ENCODE results near the gene MDGA2.

The MDGA2 gene

GRCh38 chr14:47471075-47471474 lies 204.3 kb downstream of the MDGA2 start:
- no peak for DNase-seq

DNA sequence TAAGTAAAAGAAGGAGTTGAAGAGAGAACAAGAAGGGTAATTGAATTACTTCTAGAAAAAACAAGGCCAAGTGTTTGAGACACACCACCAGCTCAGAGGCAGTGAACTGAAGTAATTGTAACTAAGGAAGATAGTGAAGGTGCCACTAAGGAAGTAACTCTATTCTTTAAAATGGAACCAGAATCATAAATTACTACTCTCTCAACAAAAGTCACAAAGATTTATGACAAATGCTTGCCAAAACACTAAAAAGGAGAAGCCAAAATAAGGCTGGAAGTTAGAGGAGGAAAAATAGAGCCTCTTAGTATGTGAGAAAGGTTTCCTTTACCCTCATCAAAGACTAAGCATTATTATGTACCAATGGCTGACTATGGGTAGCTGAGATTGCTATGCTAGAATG lies 208.5 kb downstream of the MDGA2 start:
- DNase-seq = no peak

DNA sequence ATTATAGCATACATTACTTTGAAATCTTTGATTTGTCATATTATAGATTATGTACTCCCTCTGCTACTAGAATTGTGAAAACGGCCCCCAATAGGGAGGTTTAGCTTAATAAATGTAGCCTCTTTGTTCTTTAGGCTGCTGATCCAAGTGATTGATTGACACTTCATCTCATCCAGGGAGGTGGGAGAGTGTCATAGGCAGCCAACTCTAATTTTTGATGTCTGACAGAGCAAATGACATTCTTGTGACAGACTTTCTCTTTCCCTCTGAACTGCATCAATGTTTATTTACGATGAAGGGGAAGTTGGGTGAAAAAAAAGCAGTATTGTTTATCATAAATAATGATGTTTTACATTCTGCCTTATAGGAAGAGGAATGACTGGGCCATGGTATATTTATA lies 221.4 kb downstream of the MDGA2 start:
- no peak for DNase-seq

DNA sequence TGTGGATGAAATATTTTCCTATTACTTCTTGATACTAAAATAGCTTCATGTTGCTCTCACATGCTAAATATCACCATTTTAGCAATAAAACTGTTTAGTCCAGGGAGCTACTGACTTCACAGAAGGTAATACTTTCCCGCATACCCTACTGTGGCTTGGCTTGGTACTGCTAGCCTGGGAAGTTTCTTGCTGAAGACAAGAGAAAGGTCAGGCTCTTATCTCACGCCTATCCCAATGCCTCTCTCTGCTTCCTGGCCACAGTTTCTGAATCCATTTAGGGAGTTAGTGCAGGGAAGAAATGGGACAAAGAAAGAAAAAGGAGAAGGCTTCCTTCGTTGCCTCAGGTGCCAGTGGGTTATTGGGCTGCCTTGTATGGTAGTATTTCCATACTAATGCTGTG lies 228.3 kb downstream of the MDGA2 start:
- no peak for DNase-seq

DNA sequence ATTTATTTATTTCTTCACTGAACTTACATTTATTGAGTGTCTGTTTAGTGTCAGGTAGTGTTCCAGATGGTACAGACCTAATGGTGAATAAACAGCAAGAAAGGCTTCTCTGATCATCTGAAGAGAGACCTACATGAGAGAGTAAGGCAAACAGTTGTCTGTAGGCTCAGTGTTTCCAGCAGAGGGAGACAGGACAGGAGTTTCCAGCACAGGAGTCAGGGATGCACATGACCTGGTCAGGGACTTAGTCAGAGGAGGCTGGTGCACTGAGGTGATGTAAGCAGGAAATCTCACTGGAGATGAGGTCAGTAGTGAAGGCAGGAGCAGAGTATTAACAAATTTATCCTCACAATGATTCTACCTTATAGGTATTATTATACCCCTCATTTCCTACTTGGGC lies 233.2 kb downstream of the MDGA2 start:
- DNase-seq = peak in 1 of 2 experiments; percentile 13

GRCh38 chr14:47439953-47440352 lies 235.5 kb downstream of the MDGA2 start:
- no peak for DNase-seq

- no peak for DNase-seq
Observed at GRCh38 chr14:47438650-47439140, 236.7 kb downstream of the MDGA2 start.

DNA sequence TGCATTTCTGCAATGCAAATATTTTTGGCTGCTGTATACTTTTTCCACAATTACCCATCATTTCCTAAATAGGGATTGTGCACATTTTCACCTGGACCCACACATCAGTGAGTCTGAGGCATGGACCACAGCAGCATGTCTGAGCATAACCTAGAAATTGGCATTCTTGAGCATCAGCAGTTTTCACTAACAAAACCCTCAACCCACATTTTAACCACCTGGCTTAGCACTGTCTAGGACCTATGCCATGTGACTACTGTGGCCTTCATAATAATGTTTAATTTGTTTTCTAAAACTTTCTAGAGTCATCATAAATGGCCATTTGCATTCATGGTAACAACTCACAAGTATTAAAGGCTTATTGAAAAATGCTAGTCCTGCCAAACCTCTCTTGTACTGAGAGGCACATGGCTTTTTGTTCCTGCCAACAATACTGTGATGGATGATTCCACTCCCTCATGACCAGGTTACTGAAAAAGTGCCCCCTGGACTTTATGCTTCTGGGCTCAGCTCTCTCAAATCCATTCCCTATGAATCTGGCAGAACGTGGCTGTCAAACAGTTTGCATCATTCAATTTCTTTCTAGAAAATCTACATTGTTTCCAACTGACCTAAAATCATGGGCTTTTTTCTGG lies 240.0 kb downstream of the MDGA2 start:
- DNase-seq = no peak

DNA sequence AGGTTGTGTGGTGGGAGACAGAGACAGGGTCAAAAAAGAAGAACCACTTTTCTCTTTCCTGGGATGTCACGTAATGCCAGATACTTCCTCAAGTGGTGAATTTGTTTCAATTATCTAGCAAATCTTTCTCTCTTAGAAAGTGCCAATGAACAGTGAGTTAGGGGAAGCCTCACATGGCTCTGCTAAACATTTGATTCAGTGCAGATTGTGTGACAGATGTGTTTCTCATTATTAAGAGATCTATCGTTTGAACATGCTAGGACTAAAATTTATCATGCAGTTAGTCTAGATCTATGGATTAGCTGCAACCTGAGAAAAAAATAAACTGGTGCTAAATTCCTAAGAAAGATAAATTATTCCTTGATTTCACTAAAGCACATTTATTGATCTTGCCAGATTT lies 247.8 kb downstream of the MDGA2 start:
- no peak for DNase-seq

DNA sequence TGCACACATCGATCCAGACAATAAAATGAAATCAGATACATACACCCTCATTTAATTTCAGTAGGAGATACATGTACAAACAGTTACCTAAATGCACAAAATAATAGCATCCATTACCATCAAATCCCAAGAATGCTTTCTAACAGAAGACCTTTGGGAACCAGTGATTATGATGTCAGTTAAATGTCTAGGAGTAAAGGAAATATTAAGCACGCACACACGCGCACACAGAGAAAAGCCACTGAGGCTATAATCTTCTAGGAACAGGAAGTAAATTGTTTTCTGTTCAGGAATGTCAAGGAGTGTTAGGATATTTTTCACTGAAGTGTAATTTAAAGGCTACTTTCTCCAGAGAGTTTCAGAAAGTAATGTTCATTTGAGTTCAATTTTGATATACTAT lies 250.1 kb downstream of the MDGA2 start:
- DNase-seq = no peak

- no peak for DNase-seq
Observed at GRCh38 chr14:47422191-47422590, 253.2 kb downstream of the MDGA2 start.

DNA sequence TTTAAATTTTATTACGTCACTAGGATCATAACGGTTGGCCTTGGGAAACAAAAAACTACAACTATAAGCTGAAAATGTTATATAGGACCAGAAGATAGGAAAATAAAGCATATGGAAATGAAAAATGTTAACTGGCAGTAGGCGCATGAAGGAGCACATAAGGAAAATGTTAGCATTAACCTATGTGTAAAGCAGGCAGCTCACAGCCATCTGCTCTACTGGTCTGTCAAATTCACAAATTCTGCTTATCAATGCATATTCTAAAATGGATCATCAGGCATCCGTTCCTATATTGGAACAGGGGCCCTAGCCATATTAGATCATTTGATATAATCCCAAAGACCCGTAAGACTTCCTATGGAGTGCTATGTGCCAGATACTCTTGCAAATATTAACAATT lies 263.9 kb downstream of the MDGA2 start:
- DNase-seq = no peak

- DNase-seq = no peak
Observed at GRCh38 chr14:47392326-47392725, 283.1 kb downstream of the MDGA2 start.

DNA sequence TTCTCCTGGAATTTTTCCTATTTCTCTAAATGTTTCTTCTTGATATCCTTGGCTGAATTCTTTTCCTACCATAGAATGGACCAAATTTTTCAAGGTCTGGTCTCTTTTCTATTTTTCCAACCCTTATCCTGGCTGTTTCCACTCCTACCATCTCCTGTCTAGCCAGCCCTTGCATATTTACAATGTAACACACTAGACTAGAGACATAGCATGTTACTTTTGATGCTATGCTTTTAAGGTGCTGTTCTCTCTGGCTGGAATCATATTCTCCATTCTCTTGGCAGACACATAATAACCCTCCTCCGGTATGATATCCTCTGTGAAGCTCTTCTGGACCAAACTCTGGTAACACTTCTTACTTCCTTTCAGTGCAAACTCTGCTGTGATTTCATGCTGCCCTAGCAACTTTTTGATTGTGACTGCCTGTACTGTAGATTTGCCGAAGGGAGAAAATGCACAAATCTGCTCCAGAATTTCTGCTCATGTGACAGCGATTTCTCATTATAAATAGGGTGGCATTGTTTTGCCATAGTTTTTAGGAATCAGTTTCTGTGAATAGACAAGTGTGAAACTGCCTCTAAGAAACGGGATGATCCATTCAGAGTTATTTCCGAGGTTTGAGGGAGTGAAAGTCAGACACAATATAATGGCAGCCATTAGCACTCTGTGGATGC lies 284.4 kb downstream of the MDGA2 start:
- no peak for DNase-seq

DNA sequence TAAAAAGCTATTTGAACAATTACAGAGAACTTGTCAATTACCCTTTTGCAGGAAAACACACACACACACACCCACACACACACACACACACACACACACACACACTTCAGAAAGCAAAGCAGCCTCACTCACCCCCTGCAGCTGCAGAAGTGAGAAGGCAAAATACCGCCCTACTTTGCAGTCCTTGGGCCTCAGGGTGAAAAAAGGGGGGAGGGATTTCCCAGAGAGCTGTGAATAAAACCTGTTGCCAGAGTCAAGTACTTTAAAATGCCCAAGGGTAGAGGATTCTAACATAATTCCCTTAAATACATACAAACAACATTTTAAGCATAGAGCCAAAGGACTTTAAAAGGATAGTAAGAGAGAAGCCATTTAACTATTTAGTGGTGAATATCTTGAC lies 285.9 kb downstream of the MDGA2 start:
- no peak for DNase-seq

DNA sequence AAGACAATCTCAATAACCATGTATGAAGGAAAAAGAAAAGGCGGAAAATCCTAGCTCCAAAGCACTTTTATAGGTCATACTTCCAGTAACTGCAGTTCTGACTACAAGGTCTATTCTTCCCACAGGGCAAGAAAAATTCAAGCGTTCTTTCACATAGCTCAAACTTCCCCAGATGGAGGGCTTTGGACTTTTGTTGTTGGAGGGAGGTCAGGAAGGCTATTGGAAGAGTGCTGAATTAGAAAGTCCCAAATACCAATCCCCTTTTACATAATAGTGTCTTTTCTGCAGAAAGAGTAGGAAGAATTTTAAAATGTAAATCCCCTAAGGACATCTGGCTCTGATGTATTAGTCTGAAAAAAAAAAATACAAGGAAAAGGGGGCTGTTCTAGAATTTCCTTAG lies 309.4 kb downstream of the MDGA2 start:
- DNase-seq = no peak

GRCh38 chr14:47365233-47365632 lies 310.2 kb downstream of the MDGA2 start:
- DNase-seq = no peak

GRCh38 chr14:47353186-47353585 lies 322.2 kb downstream of the MDGA2 start:
- no peak for DNase-seq

- DNase-seq = no peak
Observed at GRCh38 chr14:47346849-47347248, 328.6 kb downstream of the MDGA2 start.

DNA sequence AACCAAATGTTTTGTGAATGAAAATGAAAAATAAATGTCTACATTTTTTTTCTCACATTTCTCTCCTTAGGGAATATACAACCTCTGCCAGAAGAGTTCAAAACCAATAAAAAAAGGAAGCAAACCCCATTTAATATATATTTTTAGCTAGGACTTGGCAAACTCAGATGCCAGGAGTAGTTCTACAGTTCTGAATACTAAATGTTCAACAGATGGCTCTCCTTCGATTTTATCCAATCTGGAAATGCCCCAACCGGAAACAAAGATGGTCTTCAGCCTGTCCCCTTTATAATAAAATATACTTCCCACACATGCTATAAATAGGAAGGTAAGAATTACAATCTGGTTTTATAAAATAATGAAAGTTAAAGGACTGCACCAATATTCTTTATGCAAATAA lies 330.4 kb downstream of the MDGA2 start:
- DNase-seq = no peak

GRCh38 chr14:47332939-47333338 lies 342.5 kb downstream of the MDGA2 start:
- no peak for DNase-seq

DNA sequence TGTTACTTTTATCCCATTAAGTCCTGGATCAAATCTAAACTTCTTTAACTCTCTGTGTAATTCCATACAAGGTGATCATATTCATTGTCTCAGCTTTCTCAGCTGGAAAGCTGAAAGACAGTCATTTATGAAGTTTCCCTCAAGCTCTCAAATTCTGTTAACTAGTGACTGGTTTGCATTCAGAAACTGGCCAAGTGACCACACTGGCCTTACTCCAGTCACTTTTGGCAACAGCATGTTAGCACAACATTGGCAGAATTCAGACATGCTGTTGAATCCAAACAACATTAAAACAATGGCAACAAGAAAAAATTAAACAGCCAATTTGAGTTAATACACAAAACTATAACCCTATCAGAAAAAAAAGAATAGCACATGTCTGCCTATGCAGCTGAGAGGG lies 343.3 kb downstream of the MDGA2 start:
- DNase-seq = no peak

DNA sequence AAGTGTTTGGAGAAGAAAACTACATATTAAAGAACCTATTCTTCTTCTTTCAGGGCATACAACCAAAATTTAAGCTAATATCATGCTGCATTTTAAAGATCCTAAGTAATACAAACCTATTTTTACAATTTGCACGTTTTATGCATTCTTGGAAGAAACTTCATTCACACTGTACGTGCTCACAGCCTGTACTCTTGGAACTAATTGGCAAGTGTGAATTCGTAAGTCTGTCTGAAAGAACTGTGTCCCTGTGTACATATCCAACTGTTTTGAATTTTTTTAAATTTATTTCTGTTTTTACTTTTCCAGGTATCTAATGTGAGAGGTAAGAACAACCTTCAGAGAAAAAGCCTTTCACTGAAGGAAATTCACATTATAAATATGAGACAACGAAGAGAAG lies 347.0 kb downstream of the MDGA2 start:
- DNase-seq = no peak

- DNase-seq = no peak
Observed at GRCh38 chr14:47327336-47327735, 348.1 kb downstream of the MDGA2 start.

DNA sequence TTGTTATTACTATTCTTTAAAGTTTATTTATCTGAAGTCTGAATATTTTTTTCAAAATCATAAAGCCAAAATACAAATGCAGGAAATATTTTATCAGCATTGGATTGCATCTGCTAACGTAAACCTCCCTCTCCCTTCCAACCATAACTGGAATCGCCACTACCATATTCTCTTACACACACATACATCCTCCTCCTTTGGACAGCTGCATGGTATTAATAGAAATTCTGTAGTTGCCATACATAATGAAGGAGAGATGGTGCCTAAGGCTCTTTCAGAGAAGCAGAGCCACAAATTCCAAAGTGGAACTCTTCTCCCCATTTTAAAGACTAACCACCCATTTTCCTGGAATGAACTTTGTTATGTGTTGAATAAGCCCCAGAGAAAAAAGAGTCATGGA lies 352.7 kb downstream of the MDGA2 start:
- no peak for DNase-seq

Data from AML-193 (cell line).